Measurements from ENCODE around the gene UQCR10. TPM values are rescaled to one million over a fixed set of nuclear protein-coding genes. Genes with fewer than 3 reads are reported as not detected.

The UQCR10 gene
- 78.0 and 83.1 TPM in 2 replicates for total RNA-seq

- peak; percentile 78 for DNase-seq (ENCODE audit: low read depth, low spot score)
Measured at GRCh38 chr22:29767171-29768051, at the start of gene UQCR10. Gene UQCR10 (plus strand): TSS chr22:29767369. CDS start chr22:29767399, 30 bp downstream.

GRCh38 chr22:29717789-29718188 is 49.4 kb upstream of the UQCR10 start:
- DNase-seq (ENCODE audit: low read depth, low spot score) = no peak

GRCh38 chr22:29718949-29719898 is 47.9 kb upstream of the UQCR10 start:
- DNase-seq (ENCODE audit: low read depth, low spot score) = no peak

GRCh38 chr22:29719899-29720645 is 47.1 kb upstream of the UQCR10 start, which contains the start of gene CABP7:
Gene CABP7 (plus strand): TSS chr22:29720003. CDS start chr22:29720425, 422 bp downstream.
- no peak for DNase-seq (ENCODE audit: low read depth, low spot score)

GRCh38 chr22:29720811-29721323 is 46.3 kb upstream of the UQCR10 start:
- no peak for DNase-seq (ENCODE audit: low read depth, low spot score)

- DNase-seq (ENCODE audit: low read depth, low spot score) = no peak
Measured at GRCh38 chr22:29722151-29722550, 45.0 kb upstream of the UQCR10 start.

GRCh38 chr22:29722587-29722986 is 44.6 kb upstream of the UQCR10 start:
- DNase-seq (ENCODE audit: low read depth, low spot score) = no peak

GRCh38 chr22:29723766-29724165 is 43.4 kb upstream of the UQCR10 start:
- DNase-seq (ENCODE audit: low read depth, low spot score) = no peak

- DNase-seq (ENCODE audit: low read depth, low spot score) = no peak
Measured at GRCh38 chr22:29724843-29725242, 42.3 kb upstream of the UQCR10 start.

GRCh38 chr22:29726106-29726505 is 41.1 kb upstream of the UQCR10 start:
- DNase-seq (ENCODE audit: low read depth, low spot score) = no peak

GRCh38 chr22:29726512-29727130 is 40.5 kb upstream of the UQCR10 start:
- DNase-seq (ENCODE audit: low read depth, low spot score) = no peak

GRCh38 chr22:29727131-29727523 is 40.0 kb upstream of the UQCR10 start:
- no peak for DNase-seq (ENCODE audit: low read depth, low spot score)

GRCh38 chr22:29729161-29729560 is 38.0 kb upstream of the UQCR10 start:
- no peak for DNase-seq (ENCODE audit: low read depth, low spot score)

GRCh38 chr22:29731058-29731850 is 35.9 kb upstream of the UQCR10 start:
- no peak for DNase-seq (ENCODE audit: low read depth, low spot score)

GRCh38 chr22:29732883-29733282 is 34.3 kb upstream of the UQCR10 start:
- DNase-seq (ENCODE audit: low read depth, low spot score) = no peak

- no peak for DNase-seq (ENCODE audit: low read depth, low spot score)
Measured at GRCh38 chr22:29733362-29734201, 33.6 kb upstream of the UQCR10 start.

GRCh38 chr22:29734406-29734805 is 32.8 kb upstream of the UQCR10 start:
- no peak for DNase-seq (ENCODE audit: low read depth, low spot score)

GRCh38 chr22:29734838-29735237 is 32.3 kb upstream of the UQCR10 start:
- no peak for DNase-seq (ENCODE audit: low read depth, low spot score)

GRCh38 chr22:29735416-29735815 is 31.8 kb upstream of the UQCR10 start:
- DNase-seq (ENCODE audit: low read depth, low spot score) = no peak

All from pulmonary artery endothelial cell (primary cell).